ENCODE measurements around the gene CDHR1.

GRCh38 chr10:84212014-84212413 is 17.7 kb downstream of the CDHR1 start:
- TF ChIP-seq ZNF274 (IDR thresholded peaks at IDR 0.05; ENCODE audit: low read depth, low read length) (no peak), YY1 (IDR thresholded peaks at IDR 0.05; ENCODE audit: insufficient read depth, insufficient read length) (no peak), SUZ12 (IDR thresholded peaks at IDR 0.05; ENCODE audit: extremely low read depth, insufficient read depth, insufficient read length) (no peak)

Data from NT2/D1 (cell line).